Esophagus mucosa (tissue), 1 donor: Measurements from ENCODE around the gene FXYD1. TPM values are rescaled to one million over a fixed set of nuclear protein-coding genes. Genes with fewer than 3 reads are reported as not detected.
A peak's percentile ranks its signal among the peaks of the same experiment; 100 is the strongest.

Experiments used
- ATAC-seq: fragments of 200-7000 bp; cut with Tn5 transposase; one replicate; pipeline ENCODE4 v1.9.1; 2020
- total RNA-seq: library from RNA; stranded (reverse); gene quantifications from one replicate; pipeline ENCODE4 v1.2.4, GENCODE V29; 2023
- donor health status: DM: yes; HTN: yes; CAD: no.

The FXYD1 gene
- total RNA-seq, 1 donor from 2014 or later: 2.1 TPM

DNA sequence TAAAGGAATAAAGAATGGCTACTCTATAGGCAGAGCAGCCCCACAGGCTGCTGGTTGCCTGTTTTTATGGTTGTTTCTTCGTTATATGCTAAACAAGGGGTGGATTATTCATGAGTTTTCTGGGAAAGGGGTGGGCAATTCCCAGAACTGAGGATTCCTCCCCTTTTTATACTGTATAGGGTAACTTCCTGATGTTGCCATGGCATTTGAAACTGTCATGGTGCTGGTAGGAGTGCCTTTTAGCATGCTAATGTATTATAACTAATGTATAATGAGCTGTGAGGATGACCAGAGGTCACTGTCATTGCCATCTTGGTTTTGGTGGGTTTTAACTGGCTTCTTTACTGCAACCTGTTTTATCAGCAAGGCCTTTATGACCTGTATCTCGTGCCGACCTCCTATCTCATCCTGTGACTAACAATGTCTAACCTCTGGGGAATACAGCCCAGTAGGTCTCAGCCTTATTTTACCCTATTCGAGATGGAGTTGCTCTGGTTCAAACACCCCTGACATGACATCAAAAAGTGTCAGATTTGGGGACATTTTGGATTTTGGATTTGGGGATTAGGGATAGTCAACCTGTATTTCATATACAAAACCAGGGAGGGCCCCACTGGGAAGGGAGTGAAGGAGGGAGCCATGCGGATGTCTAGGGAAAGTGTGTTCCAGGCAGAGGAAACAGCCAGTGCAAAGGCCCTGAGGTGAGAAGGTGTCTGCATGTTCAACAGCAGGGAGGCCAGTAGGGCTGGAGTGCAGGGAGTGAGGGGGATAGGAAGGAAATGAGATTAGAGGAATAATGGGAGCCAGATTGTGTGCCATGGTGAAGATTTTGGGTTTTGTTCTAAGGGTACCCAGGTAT is 26.8 kb downstream of the FXYD1 start:
- no peak for ATAC-seq

DNA sequence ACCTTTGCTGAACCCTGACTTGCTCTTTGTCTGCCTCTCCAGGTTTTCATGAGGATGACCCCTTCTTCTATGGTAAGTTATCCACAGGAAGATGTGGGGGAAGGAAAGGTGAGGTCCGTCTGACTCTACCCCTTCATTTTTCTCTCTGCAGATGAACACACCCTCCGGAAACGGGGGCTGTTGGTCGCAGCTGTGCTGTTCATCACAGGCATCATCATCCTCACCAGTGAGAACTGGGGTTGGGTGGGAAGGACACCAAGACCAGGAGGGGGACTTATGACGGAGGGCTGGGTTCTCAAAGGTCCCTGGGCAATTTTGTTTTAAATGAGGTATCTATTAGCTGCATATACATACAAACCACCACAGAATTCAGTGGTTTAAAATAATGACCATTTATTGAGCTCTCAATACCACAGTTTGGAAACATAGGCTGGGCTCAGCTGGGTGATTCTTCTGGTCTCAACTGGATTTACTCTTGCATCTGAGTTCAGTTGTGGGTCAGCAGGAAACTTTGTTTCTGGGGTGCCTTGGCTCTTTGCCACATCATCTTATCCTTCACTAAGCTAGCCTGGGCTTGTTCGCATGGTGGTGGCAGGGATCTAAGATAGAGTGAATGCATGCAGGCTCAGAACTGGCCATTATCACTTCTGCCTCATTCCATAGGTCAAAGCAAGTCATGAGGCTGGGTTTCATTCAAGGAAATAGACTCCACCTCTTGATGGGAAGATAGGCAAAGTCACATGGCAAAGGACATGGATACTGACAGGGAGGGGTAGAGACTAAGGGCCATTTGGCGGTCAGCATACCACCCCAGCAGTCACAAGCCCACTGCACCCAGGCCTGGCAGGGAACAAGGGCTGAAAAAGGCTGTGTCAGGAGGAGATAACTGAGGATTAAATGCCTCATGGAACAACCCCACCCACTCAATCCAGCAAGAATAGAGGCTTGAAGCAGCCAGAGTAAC is 27.8 kb downstream of the FXYD1 start:
- peak; percentile 40 for ATAC-seq

DNA sequence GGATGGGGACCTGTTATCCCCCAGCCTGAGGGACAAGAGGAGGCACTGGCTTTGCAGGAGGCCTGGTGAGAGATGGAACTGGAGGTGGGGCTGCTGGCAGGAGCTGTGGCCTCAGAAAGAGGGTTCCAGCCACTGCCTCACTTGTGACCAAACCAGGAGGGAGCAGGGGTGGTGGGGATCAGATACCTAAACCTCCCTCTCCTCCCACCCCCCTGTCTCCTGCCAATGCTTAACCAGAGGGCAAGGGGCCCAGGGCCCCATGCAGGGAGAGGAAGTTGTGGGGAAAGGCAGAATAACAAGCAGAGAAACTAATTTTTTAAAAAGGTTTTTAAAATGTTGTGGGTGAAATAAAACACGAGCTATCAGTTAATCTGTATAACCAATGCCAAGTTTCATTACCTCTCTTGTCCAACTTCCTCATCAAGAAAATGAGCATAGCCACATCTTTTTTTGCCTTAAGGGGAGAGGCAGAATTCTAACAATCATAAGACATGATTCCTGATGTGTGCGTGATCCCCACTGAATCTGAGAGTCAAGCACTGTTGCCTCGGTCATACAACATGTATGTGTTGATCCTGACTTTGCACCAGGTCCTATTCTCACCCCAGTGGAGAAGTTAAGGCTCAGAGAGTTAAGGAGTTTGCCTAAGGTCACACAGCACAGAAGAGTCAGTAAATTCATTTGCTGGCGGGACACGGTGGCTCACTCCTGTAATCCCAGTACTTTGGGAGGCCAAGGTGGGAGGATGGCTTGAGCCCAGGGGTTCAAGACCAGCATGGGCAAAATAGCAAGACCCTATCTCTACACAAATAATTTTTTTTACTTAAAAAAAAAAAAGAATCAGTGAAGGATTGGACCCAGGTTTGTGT is 28.9 kb downstream of the FXYD1 start:
- ATAC-seq: no peak

GRCh38 chr19:35168196-35168595 is 29.6 kb downstream of the FXYD1 start:
- peak; percentile 55 for ATAC-seq

- ATAC-seq: no peak
Observed at GRCh38 chr19:35169221-35169995, 30.8 kb downstream of the FXYD1 start.

DNA sequence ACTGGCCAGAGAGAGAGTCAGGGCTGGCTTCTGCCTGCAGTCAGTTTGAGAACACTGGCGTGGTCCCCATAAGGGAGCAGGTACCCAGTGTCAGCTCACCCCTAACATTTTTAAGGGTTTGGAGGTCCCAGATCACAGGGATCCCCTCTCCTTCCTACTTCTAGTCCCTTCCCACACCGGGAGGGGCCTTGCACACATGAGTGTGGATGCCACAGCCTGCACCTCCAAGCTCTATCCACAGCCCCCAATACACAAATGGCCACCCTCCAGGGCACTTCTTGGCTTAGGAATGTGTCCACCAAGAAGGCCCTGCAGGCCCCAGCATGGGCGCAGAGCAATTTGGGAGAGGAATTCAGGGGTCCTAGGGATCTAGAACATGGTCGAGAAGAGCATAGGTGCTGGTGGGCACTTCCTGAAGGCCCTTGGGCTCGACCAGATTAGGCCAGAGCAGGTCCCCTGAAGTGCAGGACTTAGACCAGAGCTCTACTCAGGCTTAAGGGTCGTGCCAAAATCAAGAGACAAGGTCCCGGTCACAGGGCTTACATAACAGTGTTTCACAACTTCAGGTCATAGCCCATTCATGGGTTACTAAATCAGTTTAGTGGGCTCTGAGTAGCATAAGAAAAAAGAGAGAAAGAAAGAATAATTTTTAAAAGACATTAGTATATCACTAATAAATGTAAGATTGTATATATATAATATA is 31.9 kb downstream of the FXYD1 start:
- no peak for ATAC-seq

DNA sequence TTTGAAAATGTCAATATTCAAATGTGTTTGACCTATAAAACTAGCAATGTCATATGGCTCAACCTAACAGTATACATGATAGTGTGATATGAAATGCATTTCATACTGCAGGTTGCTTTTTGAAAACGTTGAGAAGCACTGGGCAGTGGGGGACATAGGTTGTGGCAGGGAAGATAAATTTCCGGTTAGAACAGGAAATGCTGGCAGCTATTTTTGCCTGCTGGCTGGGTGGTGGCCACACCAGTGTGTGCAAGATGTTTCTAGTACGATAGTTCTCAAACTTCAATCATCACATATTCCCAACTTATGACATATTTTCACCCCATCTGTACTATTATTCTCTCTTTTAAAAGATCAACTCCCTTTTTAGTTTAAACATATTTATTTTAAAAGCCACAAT is 33.1 kb downstream of the FXYD1 start:
- no peak for ATAC-seq

DNA sequence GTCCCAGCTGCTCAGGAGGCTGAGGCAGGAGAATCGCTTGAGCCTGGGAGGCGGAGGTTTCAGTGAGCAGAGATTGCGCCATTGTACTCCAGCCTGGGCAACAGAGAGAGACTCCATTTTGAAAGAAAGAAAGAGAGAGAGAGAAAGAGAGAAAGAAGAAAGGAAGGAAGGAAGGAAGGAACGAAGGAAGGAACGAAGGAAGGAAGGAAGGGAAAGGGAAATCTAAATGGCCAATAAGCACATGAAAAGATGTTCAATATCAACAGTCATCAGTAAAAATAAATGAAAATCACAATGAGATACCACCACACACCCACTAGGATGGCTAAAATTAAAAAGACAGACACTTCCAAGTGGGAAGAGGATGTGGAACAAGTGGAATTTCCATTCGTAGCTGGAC is 35.6 kb downstream of the FXYD1 start:
- no peak for ATAC-seq

DNA sequence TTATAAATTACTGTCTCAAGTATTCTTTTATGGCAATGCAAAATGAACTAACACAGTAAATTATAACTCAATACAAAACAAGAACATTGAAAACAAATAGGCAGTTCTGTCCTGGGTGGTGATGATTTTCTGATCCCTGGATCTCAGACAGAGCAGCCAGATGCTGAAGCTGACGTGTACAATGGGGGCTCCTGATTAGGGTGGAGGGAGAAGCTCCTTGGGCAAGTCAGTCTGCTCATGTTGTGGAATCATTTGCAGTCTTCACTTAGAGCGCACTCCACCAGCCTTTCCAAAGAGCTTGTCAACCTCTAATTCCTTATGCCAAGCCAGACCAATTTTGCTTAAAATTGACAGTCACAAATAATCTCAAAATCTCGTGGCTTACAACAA is 37.6 kb downstream of the FXYD1 start:
- no peak for ATAC-seq

GRCh38 chr19:35177377-35178274 is 39.0 kb downstream of the FXYD1 start:
- ATAC-seq: no peak

GRCh38 chr19:35178701-35179100 is 40.1 kb downstream of the FXYD1 start:
- no peak for ATAC-seq

DNA sequence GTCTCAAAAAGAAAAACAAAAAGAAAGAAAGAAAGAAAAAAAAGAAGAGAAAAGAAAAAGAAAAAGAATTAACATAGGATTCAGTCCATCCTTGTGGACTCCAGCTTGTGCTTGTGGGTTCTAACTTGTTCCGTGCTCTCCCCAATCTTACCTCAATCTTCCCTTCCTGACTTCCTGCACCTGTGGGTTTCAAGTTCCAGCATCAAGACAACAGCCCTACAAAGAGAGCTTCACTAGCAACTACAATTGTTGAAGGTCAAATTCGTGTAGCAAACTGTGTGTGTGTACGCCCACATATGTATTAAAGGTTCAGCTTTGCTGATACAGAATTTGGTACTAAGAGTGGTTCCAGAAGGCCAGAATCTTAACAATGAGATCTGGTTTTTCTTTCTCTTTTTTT is 41.2 kb downstream of the FXYD1 start:
- no peak for ATAC-seq

- no peak for ATAC-seq
Observed at GRCh38 chr19:35181387-35181786, 42.8 kb downstream of the FXYD1 start.

- ATAC-seq: no peak
Observed at GRCh38 chr19:35184267-35184666, 45.6 kb downstream of the FXYD1 start.

DNA sequence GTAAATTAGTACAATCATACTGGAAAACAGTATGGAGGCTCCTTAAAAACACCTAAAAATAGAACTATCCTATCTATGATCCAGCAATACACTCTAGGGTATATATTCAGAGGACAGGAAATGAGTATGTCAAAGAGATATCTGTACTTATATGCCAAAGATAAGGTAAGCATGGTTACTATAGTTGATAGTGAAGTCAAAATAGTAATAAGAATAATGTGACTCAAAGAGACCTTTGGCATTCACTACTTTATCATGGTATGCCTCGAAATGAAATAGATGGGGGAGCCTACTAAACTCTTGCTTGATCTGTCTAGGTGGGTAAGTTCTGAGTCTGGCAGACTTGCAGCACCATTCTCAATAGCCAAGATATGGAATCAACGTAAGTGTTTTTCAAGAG is 46.3 kb downstream of the FXYD1 start:
- ATAC-seq: no peak

Other genes with a start within 250 kb of the FXYD1 start
- gene ZNF30, start 211.9 kb upstream of the FXYD1 start, total RNA-seq: 1.4 TPM
- 1.8 TPM for gene ZNF792, start 174.6 kb upstream of the FXYD1 start, total RNA-seq
- gene GRAMD1A, start 138.5 kb upstream of the FXYD1 start, total RNA-seq: 11.8 TPM
- 0.88 TPM for gene SCN1B, start 108.4 kb upstream of the FXYD1 start, total RNA-seq
- gene HPN, start 97.1 kb upstream of the FXYD1 start, total RNA-seq: not detected
- gene FXYD3, start 23.0 kb upstream of the FXYD1 start, total RNA-seq: 736 TPM
- 1.4 TPM for gene LGI4, start 3.8 kb upstream of the FXYD1 start, total RNA-seq
- gene FXYD7, start 4.4 kb downstream of the FXYD1 start, total RNA-seq: not detected
- 114 TPM for gene FXYD5, start 15.9 kb downstream of the FXYD1 start, total RNA-seq
- gene FAM187B, start 89.9 kb downstream of the FXYD1 start, total RNA-seq: not detected
- gene LSR, start 110.2 kb downstream of the FXYD1 start, total RNA-seq: 66.6 TPM
- 72.3 TPM for gene USF2, start 130.1 kb downstream of the FXYD1 start, total RNA-seq
- not detected for gene HAMP, start 143.7 kb downstream of the FXYD1 start, total RNA-seq
- not detected for gene MAG, start 153.3 kb downstream of the FXYD1 start, total RNA-seq
- gene CD22, start 190.4 kb downstream of the FXYD1 start, total RNA-seq: 2.5 TPM
- gene FFAR1, start 209.1 kb downstream of the FXYD1 start, total RNA-seq: not detected
- gene FFAR3, start 219.6 kb downstream of the FXYD1 start, total RNA-seq: not detected
- gene GPR42, start 232.2 kb downstream of the FXYD1 start, total RNA-seq: not detected